Adipocyte (in vitro differentiated cells): Measurements from ENCODE around the gene PHTF1.
"Not testable (repeated sequence)": the region's sequence is repeated elsewhere in the genome, so short reads cannot be mapped to it uniquely, and the experiment has no call there.

Source experiments
- DNase-seq: peaks from one replicate; pipeline ENCODE4 v3.0.0-alpha.2; 2015; ENCODE audit warnings: low read depth
- H3K27me3 ChIP-seq: replicated peaks from 2 replicates; pipeline ENCODE4 v1.7.0; 2013; ENCODE audit warnings: mild to moderate bottlenecking, low read length, moderate library complexity; ENCODE audit not compliant: control insufficient read depth, insufficient read depth
- H3K36me3 ChIP-seq: 2 replicates; pipeline ENCODE4 v1.7.0; 2013; ENCODE audit warnings: low read length, mild to moderate bottlenecking, moderate library complexity; ENCODE audit not compliant: control insufficient read depth, insufficient read depth, severe bottlenecking
- H3K4me1 ChIP-seq: 2 replicates; pipeline ENCODE4 v1.7.0; 2013; ENCODE audit warnings: mild to moderate bottlenecking, low read length, moderate library complexity; ENCODE audit not compliant: control insufficient read depth, insufficient read depth
- H3K4me3 ChIP-seq: 2 replicates; pipeline ENCODE4 v1.7.0; 2013; ENCODE audit warnings: mild to moderate bottlenecking, low read length, moderate library complexity
- H3K9ac ChIP-seq: 2 replicates; pipeline ENCODE4 v1.7.0; 2013; ENCODE audit warnings: mild to moderate bottlenecking, low read length, moderate library complexity
- H3K9me3 ChIP-seq: 2 replicates; pipeline ENCODE4 v1.7.0; 2013; ENCODE audit warnings: mild to moderate bottlenecking, low read length, moderate library complexity; ENCODE audit not compliant: control insufficient read depth

Gene PHTF1

DNA sequence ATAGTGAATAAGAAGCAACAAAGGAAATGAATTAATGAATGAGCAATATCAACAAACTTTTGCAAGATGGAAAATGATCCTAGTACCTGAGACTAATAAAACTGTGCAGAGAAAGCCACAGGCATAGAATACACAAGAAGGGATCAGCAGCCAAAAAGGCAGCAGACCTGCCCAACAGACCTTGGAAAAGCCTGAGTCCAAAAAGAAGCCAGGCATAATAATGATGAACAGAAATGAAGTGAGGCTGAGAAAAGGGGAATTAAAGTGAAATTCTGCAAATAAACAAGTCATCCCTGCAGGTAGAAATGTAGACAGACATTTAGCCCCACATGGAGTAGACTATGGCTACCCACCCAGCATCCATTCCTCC lies 10.3 kb upstream of the PHTF1 start:
- DNase-seq, result no peak
- Histone ChIP-seq H3K4me3 (no peak overlapping the region), H3K9me3 (no peaks in the 10 kb centered on the region), H3K9ac (no peak overlapping the region), H3K27me3 (no peaks in the 10 kb centered on the region), H3K36me3 (peaks cover 28% of the 10 kb centered on the region), H3K4me1 (peaks cover 16% of the 10 kb centered on the region)

DNA sequence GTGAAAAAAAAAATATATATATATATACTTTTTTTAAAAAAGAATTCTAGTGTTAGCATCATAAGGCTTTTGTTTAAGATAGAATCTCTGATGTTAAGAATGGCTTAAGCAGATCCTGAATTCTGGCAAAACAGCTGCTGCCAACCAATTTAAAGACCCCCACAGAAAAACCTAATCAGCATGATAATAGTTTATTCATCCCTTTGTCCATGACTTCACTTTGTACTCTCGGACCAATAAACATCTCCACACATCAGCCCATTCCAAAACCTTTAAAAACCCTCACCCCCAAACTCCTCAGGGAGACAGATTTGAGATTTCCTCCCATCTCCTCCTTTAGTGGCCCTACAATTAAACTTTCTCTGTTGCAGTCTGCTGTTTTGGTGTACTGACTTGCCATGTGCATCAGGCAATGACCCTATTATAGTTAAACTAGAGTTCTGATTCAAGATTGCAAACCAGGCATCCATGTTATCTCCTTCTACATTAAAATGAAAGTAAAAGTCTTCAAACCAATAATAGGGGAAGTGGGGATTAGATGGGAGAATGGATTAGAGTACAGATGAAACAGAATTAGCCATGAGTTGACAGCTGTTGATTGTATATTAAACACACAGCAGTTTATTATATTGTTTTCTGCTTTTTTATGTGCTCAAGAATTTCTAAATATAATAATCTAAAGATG lies 9.8 kb upstream of the PHTF1 start:
- no peak for DNase-seq
- no peak overlapping the region for H3K9ac ChIP-seq
- no peak overlapping the region for H3K4me3 ChIP-seq
- no peaks in the 10 kb centered on the region for H3K27me3 ChIP-seq
- H3K9me3 ChIP-seq, result no peaks in the 10 kb centered on the region
- peaks cover 17% of the 10 kb centered on the region for H3K4me1 ChIP-seq
- H3K36me3 ChIP-seq, result peaks cover 27% of the 10 kb centered on the region

- Histone ChIP-seq H3K36me3 (peaks cover 26% of the 10 kb centered on the region), H3K9me3 (no peaks in the 10 kb centered on the region), H3K9ac (no peak overlapping the region), H3K27me3 (no peaks in the 10 kb centered on the region), H3K4me1 (peaks cover 33% of the 10 kb centered on the region), H3K4me3 (no peak overlapping the region)
- DNase-seq, result peak; percentile 41
These were observed 6.3 kb upstream of the PHTF1 start for GRCh38 chr1:113765306-113766230.

- H3K4me3 ChIP-seq, result no peak overlapping the region
- no peaks in the 10 kb centered on the region for H3K27me3 ChIP-seq
- H3K9me3 ChIP-seq, result no peaks in the 10 kb centered on the region
- H3K9ac ChIP-seq, result no peak overlapping the region
- DNase-seq, result no peak
- peaks cover 26% of the 10 kb centered on the region for H3K36me3 ChIP-seq
- H3K4me1 ChIP-seq, result peaks cover 39% of the 10 kb centered on the region
These were observed 4.4 kb upstream of the PHTF1 start for GRCh38 chr1:113763661-113764060.

GRCh38 chr1:113761937-113762336 lies 2.7 kb upstream of the PHTF1 start:
- DNase-seq, result no peak
- no peak overlapping the region for H3K4me3 ChIP-seq
- peaks cover 14% of the 10 kb centered on the region for H3K36me3 ChIP-seq
- H3K27me3 ChIP-seq, result no peaks in the 10 kb centered on the region
- peaks cover 47% of the 10 kb centered on the region for H3K4me1 ChIP-seq
- H3K9ac ChIP-seq, result peak overlapping the region; percentile 20
- no peaks in the 10 kb centered on the region for H3K9me3 ChIP-seq

DNA sequence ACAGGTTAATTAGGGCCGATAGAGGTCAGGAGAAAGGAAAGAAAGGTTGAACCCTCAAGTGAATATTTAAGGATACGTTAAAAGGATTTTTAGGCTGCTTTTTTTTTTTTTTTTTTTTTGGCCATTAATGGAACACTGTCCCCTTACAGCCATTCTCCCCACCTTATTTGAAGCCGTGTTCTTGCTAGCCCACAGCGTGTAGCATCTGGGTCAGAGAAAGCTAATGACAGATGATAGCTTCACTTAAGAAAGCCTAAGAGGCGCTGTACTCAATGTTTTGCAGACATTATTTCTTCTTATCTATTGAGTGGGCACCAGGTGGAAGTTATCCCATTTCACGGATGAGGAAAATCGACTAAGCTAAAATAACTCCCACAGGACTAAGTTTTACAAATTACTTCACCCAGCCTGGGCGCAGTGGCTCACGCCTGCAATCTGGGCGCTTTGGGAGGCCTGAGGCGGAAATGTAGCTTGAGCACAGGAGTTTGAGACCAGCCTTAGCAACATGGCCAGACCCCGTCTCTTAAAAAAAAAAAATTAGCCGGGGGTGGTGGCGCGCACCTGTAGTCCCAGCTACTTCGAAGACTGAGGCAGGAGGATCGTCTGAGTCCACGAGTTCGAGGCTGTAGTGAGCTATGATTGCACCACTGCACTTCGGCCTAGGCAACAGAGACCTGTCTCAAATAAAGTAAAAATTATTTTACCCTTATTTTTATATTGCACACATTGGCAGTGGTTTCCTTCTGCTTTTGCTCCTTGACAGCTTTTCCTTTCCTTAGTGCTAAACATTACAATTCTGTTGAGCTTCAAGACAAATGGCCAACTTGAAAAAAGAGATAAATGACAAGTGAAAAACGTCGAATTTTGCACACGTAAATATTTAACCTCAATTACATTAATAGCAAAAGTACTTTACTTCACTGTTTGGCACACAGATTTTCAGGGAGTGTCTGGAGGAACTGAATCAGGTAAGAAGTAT lies 1.1 kb upstream of the PHTF1 start:
- DNase-seq, result no peak
- Histone ChIP-seq H3K27me3 (no peaks in the 10 kb centered on the region), H3K4me3 (peak overlapping the region; percentile 89), H3K4me1 (peaks cover 45% of the 10 kb centered on the region), H3K9ac (peak overlapping the region; percentile 93), H3K36me3 (peaks cover 3% of the 10 kb centered on the region), H3K9me3 (no peaks in the 10 kb centered on the region)

DNA sequence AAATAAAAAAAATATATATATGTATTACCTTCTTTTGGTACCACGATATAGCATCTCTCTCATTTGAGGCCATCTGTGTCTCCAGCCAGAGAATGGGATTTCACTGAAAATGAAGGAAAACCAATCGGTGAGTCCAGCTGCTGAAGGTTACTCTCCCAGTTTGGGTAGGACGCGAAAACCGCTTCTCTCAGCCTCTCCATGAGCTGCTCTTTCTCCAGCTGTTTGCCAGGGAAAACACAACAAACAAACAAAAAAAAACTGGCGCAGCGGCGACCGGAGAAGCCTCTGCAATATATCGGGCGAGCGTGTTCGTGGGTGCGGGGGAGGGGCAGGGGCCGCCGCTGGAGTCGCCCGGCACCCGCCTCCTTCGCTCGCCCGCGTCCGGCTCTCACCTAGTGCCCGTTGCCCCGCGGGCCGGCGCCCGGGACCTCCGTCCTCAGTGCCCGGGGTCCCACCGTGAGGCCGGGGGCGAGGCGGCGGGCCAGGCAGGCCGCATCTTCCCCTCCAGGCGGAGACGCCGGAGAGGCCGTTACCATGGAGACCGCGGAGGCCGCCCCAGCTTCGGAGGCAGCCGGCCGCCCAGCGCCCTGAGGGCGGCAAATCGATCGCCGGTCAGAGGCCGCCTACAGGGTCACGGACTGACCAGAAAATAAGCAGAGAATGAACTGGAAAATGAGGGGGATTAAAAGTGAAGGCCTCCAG lies 504 bp downstream of the PHTF1 start:
- Histone ChIP-seq H3K4me1 (peaks cover 36% of the 10 kb centered on the region), H3K9me3 (no peaks in the 10 kb centered on the region), H3K27me3 (no peaks in the 10 kb centered on the region), H3K36me3 (peaks cover 10% of the 10 kb centered on the region), H3K9ac (peak overlapping the region; percentile 93), H3K4me3 (peak overlapping the region; percentile 89)
- DNase-seq, result peak; percentile 80

DNA sequence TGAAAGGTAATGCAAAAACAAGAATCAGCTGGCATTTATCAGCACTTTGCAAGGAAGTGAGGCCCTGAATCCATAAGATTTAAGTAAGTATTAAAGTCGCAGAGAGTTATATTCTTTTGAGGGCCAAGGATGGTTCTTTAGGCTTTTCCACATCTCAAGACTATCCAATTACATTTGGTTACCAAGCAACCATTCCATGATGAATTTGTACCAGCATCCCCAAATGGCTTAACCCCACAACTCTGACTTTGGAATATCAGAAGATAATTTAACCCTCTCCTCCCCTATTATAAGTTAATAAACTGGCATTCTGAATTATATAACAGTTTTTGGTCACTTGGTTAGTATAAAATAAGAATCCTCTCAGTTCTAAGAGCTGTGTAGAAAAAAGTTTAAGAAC lies 2.8 kb downstream of the PHTF1 start:
- Histone ChIP-seq H3K9me3 (no peaks in the 10 kb centered on the region), H3K27me3 (no peaks in the 10 kb centered on the region), H3K9ac (no peak overlapping the region), H3K4me1 (peaks cover 20% of the 10 kb centered on the region), H3K4me3 (peak overlapping the region; percentile 31), H3K36me3 (peaks cover 25% of the 10 kb centered on the region)
- DNase-seq, result no peak

- H3K9me3 ChIP-seq, H3K9ac ChIP-seq, H3K27me3 ChIP-seq, DNase-seq, H3K4me3 ChIP-seq: not testable (repeated sequence)
- peaks cover 14% of the 10 kb centered on the region for H3K4me1 ChIP-seq
- H3K36me3 ChIP-seq, result peaks cover 44% of the 10 kb centered on the region
These were observed 6.0 kb downstream of the PHTF1 start for GRCh38 chr1:113753333-113753732.

GRCh38 chr1:113751516-113751915 lies 7.8 kb downstream of the PHTF1 start:
- no peak overlapping the region for H3K4me3 ChIP-seq
- no peak overlapping the region for H3K9ac ChIP-seq
- H3K27me3 ChIP-seq, result no peaks in the 10 kb centered on the region
- peaks cover 18% of the 10 kb centered on the region for H3K4me1 ChIP-seq
- DNase-seq, result no peak
- peaks cover 49% of the 10 kb centered on the region for H3K36me3 ChIP-seq
- H3K9me3 ChIP-seq, result no peaks in the 10 kb centered on the region
